Adrenal gland (tissue), 5 donors: ENCODE measurements around the gene ZNRF3.

ENCODE experiments used
- CTCF ChIP-seq, 6 experiments: fragments of 450-650 bp in 4 of 6; fragments of 200-600 bp in 2 of 6; sonication (generic) in 1 of 6; IDR thresholded peaks; 1 replicate in 5 of 6; 2 replicates in 1 of 6; pipeline versions ENCODE4 v1.5.1 to v1.8.0; 2016 to 2021; ENCODE audit warnings: antibody characterized with exemption in 6 of 6, mild to moderate bottlenecking in 2 of 6, moderate library complexity in 1 of 6
- POLR2A ChIP-seq, 2 donors: fragments of 450-650 bp; IDR thresholded peaks; one replicate each; pipeline ENCODE4 v1.6.1; 2017; ENCODE audit warnings: antibody characterized with exemption in 2 of 2, mild to moderate bottlenecking in 2 of 2, moderate library complexity in 1 of 2
- donor health status: DM: no; HTN: no; CAD: no.

DNA sequence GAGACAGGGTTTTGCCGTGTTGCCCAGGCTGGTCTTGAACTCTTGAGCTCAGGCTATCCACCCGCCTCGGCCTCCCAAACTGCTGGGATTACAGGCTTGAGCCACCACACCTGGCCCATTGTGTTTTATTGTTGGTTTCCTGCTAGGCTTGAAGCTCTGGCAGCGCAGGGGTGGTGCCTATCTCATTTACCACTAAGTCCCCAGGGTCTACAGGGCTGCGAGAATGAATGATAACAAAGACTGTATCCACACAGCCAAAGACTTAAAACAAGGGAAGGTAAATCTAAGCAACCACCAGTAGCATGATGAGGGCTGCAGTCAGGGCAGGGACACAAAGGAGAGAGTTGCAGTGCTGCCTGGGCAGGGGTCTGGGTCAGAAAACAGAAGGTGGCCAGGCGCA is 45.7 kb upstream of the ZNRF3 start:
- TF ChIP-seq POLR2A (IDR thresholded peaks at IDR 0.05) (no peak), CTCF (IDR thresholded peaks at IDR 0.05) (no peak)
